Suprapubic skin (tissue), 4 donors: Measurements from ENCODE around the gene ASB14. TPM values are rescaled to one million over a fixed set of nuclear protein-coding genes. Genes with fewer than 3 reads are reported as not detected.

Experiments used
- DNase-seq, 2 donors: peaks; one replicate each; pipeline ENCODE4 v3.0.0-alpha.2; 2019; ENCODE audit warnings: low spot score in 2 of 2
- H3K27ac ChIP-seq: fragments of 200-600 bp; sonication (generic); one replicate; pipeline ENCODE4 v1.5.1; 2019
- H3K27me3 ChIP-seq: fragments of 200-600 bp; sonication (generic); one replicate; pipeline ENCODE4 v1.5.1; 2019
- H3K36me3 ChIP-seq: fragments of 200-600 bp; sonication (generic); one replicate; pipeline ENCODE4 v1.5.1; 2019
- H3K4me1 ChIP-seq: fragments of 200-600 bp; sonication (generic); one replicate; pipeline ENCODE4 v1.5.1; 2019
- H3K4me3 ChIP-seq: fragments of 200-600 bp; sonication (generic); one replicate; pipeline ENCODE4 v1.5.1; 2019; ENCODE audit warnings: mild to moderate bottlenecking
- H3K9me3 ChIP-seq: fragments of 200-600 bp; sonication (generic); one replicate; pipeline ENCODE4 v1.5.1; 2019
- EP300 ChIP-seq: sonication (generic); formaldehyde crosslinking; IDR thresholded peaks from one replicate; pipeline ENCODE4 v1.6.1; 2017; ENCODE audit warnings: antibody characterized with exemption
- POLR2A ChIP-seq, 2 donors: fragments of 450-650 bp; IDR thresholded peaks; one replicate each; pipeline ENCODE4 v1.6.1; 2017; ENCODE audit warnings: antibody characterized with exemption in 2 of 2, mild to moderate bottlenecking in 2 of 2, moderate library complexity in 2 of 2
- POLR2AphosphoS5 ChIP-seq, 3 donors: sonication (generic); formaldehyde crosslinking; IDR thresholded peaks; one replicate each; pipeline ENCODE4 v1.6.1; 2017; ENCODE audit warnings: antibody characterized with exemption in 3 of 3
- WGBS: methylation state at CpG from one replicate; pipeline ENCODE4 v1.1.5; 2018; 5-methylcytosine and 5-hydroxymethylcytosine counted together
- total RNA-seq, 4 donors: library from RNA; depleted of rRNA; stranded (reverse); fragments of >200 nt; gene quantifications; one replicate each; pipeline ENCODE4 v1.1.0, GENCODE V29; 2016
- TF ChIP-seq, protein P1 (sequence below), 2 donors: fragments of 200-600 bp in 1 of 2; fragments of 450-650 bp in 1 of 2; sonication (generic) in 1 of 2; IDR thresholded peaks; one replicate each; pipeline ENCODE4 v1.5.1; 2016 to 2019; ENCODE audit warnings: antibody characterized with exemption in 2 of 2, mild to moderate bottlenecking in 1 of 2, moderate library complexity in 1 of 2

The ASB14 gene
- total RNA-seq, 4 donors from 2014 or later: not detected

- no peak for DNase-seq
- Histone ChIP-seq H3K27me3 (no peaks in the 10 kb centered on the region), H3K36me3 (no peaks in the 10 kb centered on the region), H3K27ac (no peak overlapping the region), H3K4me1 (no peaks in the 10 kb centered on the region), H3K9me3 (no peaks in the 10 kb centered on the region), H3K4me3 (no peak overlapping the region)
- 83% methylated on average over 9 of the region's 9 CpGs for WGBS
- TF ChIP-seq POLR2AphosphoS5 (IDR thresholded peaks at IDR 0.05) (no peak), EP300 (no peak), POLR2A (IDR thresholded peaks at IDR 0.05) (no peak)
- TF ChIP-seq, protein P1, sequence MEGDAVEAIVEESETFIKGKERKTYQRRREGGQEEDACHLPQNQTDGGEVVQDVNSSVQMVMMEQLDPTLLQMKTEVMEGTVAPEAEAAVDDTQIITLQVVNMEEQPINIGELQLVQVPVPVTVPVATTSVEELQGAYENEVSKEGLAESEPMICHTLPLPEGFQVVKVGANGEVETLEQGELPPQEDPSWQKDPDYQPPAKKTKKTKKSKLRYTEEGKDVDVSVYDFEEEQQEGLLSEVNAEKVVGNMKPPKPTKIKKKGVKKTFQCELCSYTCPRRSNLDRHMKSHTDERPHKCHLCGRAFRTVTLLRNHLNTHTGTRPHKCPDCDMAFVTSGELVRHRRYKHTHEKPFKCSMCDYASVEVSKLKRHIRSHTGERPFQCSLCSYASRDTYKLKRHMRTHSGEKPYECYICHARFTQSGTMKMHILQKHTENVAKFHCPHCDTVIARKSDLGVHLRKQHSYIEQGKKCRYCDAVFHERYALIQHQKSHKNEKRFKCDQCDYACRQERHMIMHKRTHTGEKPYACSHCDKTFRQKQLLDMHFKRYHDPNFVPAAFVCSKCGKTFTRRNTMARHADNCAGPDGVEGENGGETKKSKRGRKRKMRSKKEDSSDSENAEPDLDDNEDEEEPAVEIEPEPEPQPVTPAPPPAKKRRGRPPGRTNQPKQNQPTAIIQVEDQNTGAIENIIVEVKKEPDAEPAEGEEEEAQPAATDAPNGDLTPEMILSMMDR (IDR thresholded peaks at IDR 0.05): no peak
These were observed 4.1 kb downstream of the ASB14 start for GRCh38 chr3:57288403-57288802.

DNA sequence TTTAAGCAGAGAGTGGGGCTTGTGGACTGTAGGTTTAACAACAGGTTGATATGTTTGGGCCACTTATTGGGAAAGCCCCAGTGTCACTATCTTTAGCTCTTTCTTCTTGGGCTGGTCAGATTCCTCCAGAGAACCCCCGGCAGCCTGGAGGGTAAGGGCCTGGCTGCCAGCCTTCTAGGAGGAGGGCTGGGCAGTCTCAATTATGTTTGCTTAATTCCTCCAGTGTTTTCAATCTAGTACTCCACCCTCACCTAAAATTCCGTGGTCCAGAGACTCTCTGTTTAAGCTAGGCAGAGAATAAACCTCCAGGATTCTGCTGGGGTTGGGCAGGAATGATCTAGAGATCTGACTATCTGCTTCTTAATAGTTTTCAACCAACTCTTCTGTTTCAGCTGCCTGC is 5.3 kb downstream of the ASB14 start:
- Histone ChIP-seq H3K27me3 (no peaks in the 10 kb centered on the region), H3K4me1 (no peaks in the 10 kb centered on the region), H3K36me3 (no peaks in the 10 kb centered on the region), H3K4me3 (no peak overlapping the region), H3K9me3 (no peaks in the 10 kb centered on the region), H3K27ac (no peak overlapping the region)
- 53% methylated on average over 2 of the region's 2 CpGs for WGBS
- no peak for DNase-seq
- TF ChIP-seq EP300 (no peak), POLR2A (IDR thresholded peaks at IDR 0.05) (no peak), POLR2AphosphoS5 (IDR thresholded peaks at IDR 0.05) (no peak)
- TF ChIP-seq, protein P1 (IDR thresholded peaks at IDR 0.05): no peak

DNA sequence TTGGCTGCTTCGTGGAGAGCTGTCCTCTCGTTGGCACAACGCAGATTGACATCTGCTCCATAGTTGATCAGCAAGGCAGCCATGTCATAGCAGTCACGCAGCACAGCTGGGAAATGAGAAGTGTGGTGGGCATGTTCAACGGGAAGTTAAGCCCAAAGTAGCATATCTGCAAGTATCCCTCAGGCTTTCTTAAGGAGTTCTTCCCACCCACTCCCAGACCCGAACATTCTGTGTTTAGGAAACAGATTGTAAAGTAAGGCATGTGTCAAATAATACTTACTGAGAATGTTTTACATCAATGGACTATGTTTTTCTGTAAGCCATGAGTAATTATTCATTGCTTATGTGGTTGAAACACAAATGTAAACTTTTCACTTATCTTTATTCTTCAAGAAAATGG is 9.2 kb downstream of the ASB14 start:
- WGBS: 73% methylated on average over 6 of the region's 6 CpGs
- H3K4me1 ChIP-seq: no peaks in the 10 kb centered on the region
- TF ChIP-seq POLR2AphosphoS5 (IDR thresholded peaks at IDR 0.05): no peak
- no peak for TF ChIP-seq POLR2A (IDR thresholded peaks at IDR 0.05)
- TF ChIP-seq, protein P1 (IDR thresholded peaks at IDR 0.05): no peak
- TF ChIP-seq EP300: no peak
- no peak overlapping the region for H3K4me3 ChIP-seq
- no peaks in the 10 kb centered on the region for H3K9me3 ChIP-seq
- no peak for DNase-seq
- H3K36me3 ChIP-seq: no peaks in the 10 kb centered on the region
- no peak overlapping the region for H3K27ac ChIP-seq
- no peaks in the 10 kb centered on the region for H3K27me3 ChIP-seq

GRCh38 chr3:57281715-57282114 is 10.8 kb downstream of the ASB14 start:
- 68% methylated on average over 1 of the region's 1 CpG for WGBS
- no peak for DNase-seq
- H3K9me3 ChIP-seq: no peaks in the 10 kb centered on the region
- no peaks in the 10 kb centered on the region for H3K36me3 ChIP-seq
- no peak for TF ChIP-seq POLR2AphosphoS5 (IDR thresholded peaks at IDR 0.05)
- TF ChIP-seq EP300: no peak
- TF ChIP-seq, protein P1 (IDR thresholded peaks at IDR 0.05): no peak
- TF ChIP-seq POLR2A (IDR thresholded peaks at IDR 0.05): no peak
- no peak overlapping the region for H3K27ac ChIP-seq
- H3K27me3 ChIP-seq: no peaks in the 10 kb centered on the region
- H3K4me3 ChIP-seq: no peak overlapping the region
- H3K4me1 ChIP-seq: no peaks in the 10 kb centered on the region

DNA sequence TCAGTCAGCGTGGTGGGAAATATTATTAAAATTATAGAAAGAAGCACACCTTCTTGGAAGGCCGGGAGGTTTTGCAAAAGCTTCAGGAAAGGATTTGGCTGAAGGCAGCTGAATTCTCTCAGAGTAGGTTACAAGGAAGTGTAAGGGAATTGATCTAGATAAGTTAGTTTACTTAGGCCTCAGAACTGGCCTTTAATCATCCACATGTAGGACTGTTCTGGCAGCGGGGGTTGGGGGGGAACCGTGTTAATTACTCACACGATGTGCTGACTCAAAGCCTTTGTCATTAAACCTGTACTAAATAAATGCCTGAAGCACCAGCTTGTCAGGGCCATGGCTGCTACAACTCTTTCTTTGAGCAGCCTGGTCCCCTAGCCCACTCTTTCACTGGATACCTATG is 12.8 kb downstream of the ASB14 start:
- TF ChIP-seq POLR2AphosphoS5 (IDR thresholded peaks at IDR 0.05) (no peak), POLR2A (IDR thresholded peaks at IDR 0.05) (no peak), EP300 (no peak)
- TF ChIP-seq, protein P1 (IDR thresholded peaks at IDR 0.05): no peak

More for the DNA sequence above, 12.8 kb downstream of the ASB14 start:
- H3K4me3 ChIP-seq: no peak overlapping the region
- H3K36me3 ChIP-seq: peaks cover 4% of the 10 kb centered on the region
- no peak overlapping the region for H3K27ac ChIP-seq
- 87% methylated on average over 5 of the region's 5 CpGs for WGBS
- no peaks in the 10 kb centered on the region for H3K4me1 ChIP-seq
- no peaks in the 10 kb centered on the region for H3K27me3 ChIP-seq
- no peak for DNase-seq
- no peaks in the 10 kb centered on the region for H3K9me3 ChIP-seq
